Peyer's patch (tissue), 4 donors: ENCODE results near the gene BAG5.

Experiments used
- CTCF ChIP-seq, 6 experiments: fragments of 450-650 bp in 4 of 6; fragments of 200-600 bp in 2 of 6; sonication (generic) in 1 of 6; IDR thresholded peaks; one replicate each; pipeline ENCODE4 v1.5.1; 2017 to 2019; ENCODE audit warnings: antibody characterized with exemption in 6 of 6, mild to moderate bottlenecking in 3 of 6, moderate library complexity in 1 of 6
- POLR2A ChIP-seq, 2 donors: fragments of 450-650 bp; IDR thresholded peaks; one replicate each; pipeline ENCODE4 v1.5.1; 2017; ENCODE audit warnings: antibody characterized with exemption in 2 of 2, mild to moderate bottlenecking in 2 of 2, moderate library complexity in 2 of 2

- no peak for TF ChIP-seq CTCF (IDR thresholded peaks at IDR 0.05)
- no peak for TF ChIP-seq POLR2A (IDR thresholded peaks at IDR 0.05)
Measured at GRCh38 chr14:103549361-103550311, 12.8 kb downstream of the BAG5 start.
